HepG2 (cell line): ENCODE measurements around the gene DNPEP. TPM values are rescaled to one million over a fixed set of nuclear protein-coding genes. Genes with fewer than 3 reads are reported as not detected.

Experiments
- ATF5 ChIP-seq: sonication (generic); formaldehyde crosslinking; IDR thresholded peaks from 2 replicates; pipeline ENCODE4 v1.4.0; 2020; ENCODE audit warnings: mild to moderate bottlenecking, low read depth, missing genetic modification reagents
- FLYWCH1 ChIP-seq: sonication (generic); formaldehyde crosslinking; IDR thresholded peaks from 2 replicates; pipeline ENCODE4 v1.8.1; 2023; ENCODE audit warnings: mild to moderate bottlenecking, missing genetic modification reagents
- FOSL2 ChIP-seq: sonication (generic); formaldehyde crosslinking; IDR thresholded peaks from 2 replicates; pipeline ENCODE4 v1.4.0; 2020; ENCODE audit warnings: missing genetic modification reagents
- FOXK1 ChIP-seq: sonication (generic); formaldehyde crosslinking; IDR thresholded peaks from 2 replicates; pipeline ENCODE4 v1.4.0; 2020; ENCODE audit warnings: low read depth, missing genetic modification reagents, borderline replicate concordance
- FOXK2 ChIP-seq: fragments of 450-650 bp; IDR thresholded peaks from 2 replicates; pipeline ENCODE4 v1.6.1; 2016
- HINFP ChIP-seq: sonication (generic); formaldehyde crosslinking; IDR thresholded peaks from 2 replicates; pipeline ENCODE4 v1.4.0; 2020; ENCODE audit warnings: low read depth, mild to moderate bottlenecking, missing genetic modification reagents
- KLF15 ChIP-seq: sonication (generic); formaldehyde crosslinking; IDR thresholded peaks from 2 replicates; pipeline ENCODE4 v1.8.1; 2023; ENCODE audit warnings: borderline replicate concordance, mild to moderate bottlenecking, inconsistent platforms, missing genetic modification reagents, mixed read lengths
- MAZ ChIP-seq, 2 experiments: sonication (generic) in 1 of 2; formaldehyde crosslinking in 1 of 2; IDR thresholded peaks; 2 replicates each; pipeline versions ENCODE4 v1.5.0 to v1.6.1; 2012 to 2020; ENCODE audit warnings: low read depth in 2 of 2, mild to moderate bottlenecking in 2 of 2, borderline replicate concordance in 1 of 2, improper control_type of control experiment in 1 of 2, low read length in 1 of 2, missing genetic modification reagents in 1 of 2, moderate library complexity in 1 of 2
- MYNN ChIP-seq: sonication (generic); formaldehyde crosslinking; IDR thresholded peaks from 2 replicates; pipeline ENCODE4 v1.4.0; 2020; ENCODE audit warnings: mild to moderate bottlenecking, low read depth, missing genetic modification reagents
- SKIL ChIP-seq: sonication (generic); formaldehyde crosslinking; IDR thresholded peaks from 2 replicates; pipeline ENCODE4 v1.8.0; 2022; ENCODE audit warnings: missing genetic modification reagents, mild to moderate bottlenecking, moderate library complexity, borderline replicate concordance
- SPEN ChIP-seq: sonication (generic); formaldehyde crosslinking; IDR thresholded peaks from 2 replicates; pipeline ENCODE4 v1.5.1; 2020; ENCODE audit warnings: low read depth, mild to moderate bottlenecking, missing genetic modification reagents
- TEF ChIP-seq: sonication (generic); formaldehyde crosslinking; IDR thresholded peaks from 2 replicates; pipeline ENCODE4 v1.5.0; 2020; ENCODE audit warnings: missing genetic modification reagents
- THAP7 ChIP-seq: sonication (generic); formaldehyde crosslinking; IDR thresholded peaks from 2 replicates; pipeline ENCODE4 v1.8.1; 2023; ENCODE audit warnings: mild to moderate bottlenecking, missing genetic modification reagents
- ZHX1 ChIP-seq: sonication (generic); formaldehyde crosslinking; IDR thresholded peaks from 2 replicates; pipeline ENCODE4 v1.8.1; 2022; ENCODE audit warnings: low read depth, mild to moderate bottlenecking, missing genetic modification reagents
- ZNF557 ChIP-seq: sonication (generic); formaldehyde crosslinking; IDR thresholded peaks from 2 replicates; pipeline ENCODE4 v1.4.0; 2020; ENCODE audit warnings: missing genetic modification reagents
- ZNF614 ChIP-seq: IDR thresholded peaks from 2 replicates; pipeline ENCODE4 v1.6.1; 2018; ENCODE audit warnings: missing biosample characterization, missing genetic modification reagents, inconsistent platforms, borderline replicate concordance
- ZNF792 ChIP-seq: IDR thresholded peaks from 2 replicates; pipeline ENCODE4 v1.6.1; 2016
- ZNF83 ChIP-seq: sonication (generic); formaldehyde crosslinking; IDR thresholded peaks from 2 replicates; pipeline ENCODE4 v1.4.0; 2020; ENCODE audit warnings: missing genetic modification reagents, mild to moderate bottlenecking, borderline replicate concordance
- polyA plus RNA-seq, 8 experiments: library from polyadenylated mRNA; depleted of rRNA in 3 of 8; stranded (reverse) in 7 of 8; unstranded in 1 of 8; fragments of >200 nt; fragmentation: Illumina TruSeq in 4 of 8; extraction: Trizol in 4 of 8; gene quantifications; 2 replicates each; pipeline versions ENCODE4 v1.2.1 to v1.2.3, GENCODE V29; 2011 to 2016; ENCODE audit warnings: low read depth in 4 of 8, missing spikeins in 1 of 8, mixed read lengths in 1 of 8; ENCODE audit not compliant: insufficient read depth in 1 of 8
- total RNA-seq, 5 experiments: library from RNA; depleted of rRNA; stranded (reverse); fragments of >200 nt; fragmentation: Illumina TruSeq; extraction: Trizol; gene quantifications; 2 replicates each; pipeline ENCODE4 v1.2.3, GENCODE V29; 2016; ENCODE audit warnings: low read depth in 1 of 5

DNPEP gene
- total and polyA plus RNA-seq, 2 of the 13 experiments (the other 11 are each of a cell fraction or from before 2014, with no cell fraction given): 104 to 109 TPM

- peak; percentile 83; the same call in 1 of the 2 replicates for TF ChIP-seq ZNF83
- peak; percentile 77; the same call in 1 of the 2 replicates for TF ChIP-seq ATF5 (CRISPR knock-in tag)
- TF ChIP-seq ZNF792 (CRISPR knock-in tag): peak; percentile 93
- TF ChIP-seq THAP7 (CRISPR knock-in tag): no peak
- TF ChIP-seq MAZ (IDR thresholded peaks at IDR 0.05; ENCODE audit: borderline replicate concordance, low read depth, low read length): no peak
- peak; percentile 58; the same call in 1 of the 2 replicates for TF ChIP-seq MAZ (CRISPR knock-in tag; IDR thresholded peaks at IDR 0.05; ENCODE audit: low read depth)
- TF ChIP-seq MYNN (CRISPR knock-in tag): no peak
- TF ChIP-seq SPEN (CRISPR knock-in tag): peak; percentile 51; the same call in 1 of the 2 replicates
- TF ChIP-seq ZNF614 (CRISPR knock-in tag): 0 out of 2 replicates have a peak, but pooled peaks have one; percentile 49
- peak; percentile 55; the same call in 1 of the 2 replicates for TF ChIP-seq HINFP (CRISPR knock-in tag)
- TF ChIP-seq ZNF557 (CRISPR knock-in tag): peak; percentile 96
- TF ChIP-seq SKIL (CRISPR knock-in tag): peak; percentile 21; the same call in 1 of the 2 replicates
- TF ChIP-seq ZHX1 (CRISPR knock-in tag): peak; percentile 71
- TF ChIP-seq FLYWCH1 (CRISPR knock-in tag): peak; percentile 88; the same call in 1 of the 2 replicates
- peak; percentile 84; the same call in 1 of the 2 replicates for TF ChIP-seq FOXK1
- TF ChIP-seq FOXK2: no peak
- TF ChIP-seq KLF15 (CRISPR knock-in tag): peak; percentile 95; the same call in 1 of the 2 replicates
- peak; percentile 61; the same call in 1 of the 2 replicates for TF ChIP-seq TEF (CRISPR knock-in tag)
- peak; percentile 59 for TF ChIP-seq FOSL2
Observed at GRCh38 chr2:219331560-219332213, 56.0 kb downstream of the DNPEP start (continued).
